ENCODE measurements around the gene SLC35A5.

- TF ChIP-seq, protein P1, sequence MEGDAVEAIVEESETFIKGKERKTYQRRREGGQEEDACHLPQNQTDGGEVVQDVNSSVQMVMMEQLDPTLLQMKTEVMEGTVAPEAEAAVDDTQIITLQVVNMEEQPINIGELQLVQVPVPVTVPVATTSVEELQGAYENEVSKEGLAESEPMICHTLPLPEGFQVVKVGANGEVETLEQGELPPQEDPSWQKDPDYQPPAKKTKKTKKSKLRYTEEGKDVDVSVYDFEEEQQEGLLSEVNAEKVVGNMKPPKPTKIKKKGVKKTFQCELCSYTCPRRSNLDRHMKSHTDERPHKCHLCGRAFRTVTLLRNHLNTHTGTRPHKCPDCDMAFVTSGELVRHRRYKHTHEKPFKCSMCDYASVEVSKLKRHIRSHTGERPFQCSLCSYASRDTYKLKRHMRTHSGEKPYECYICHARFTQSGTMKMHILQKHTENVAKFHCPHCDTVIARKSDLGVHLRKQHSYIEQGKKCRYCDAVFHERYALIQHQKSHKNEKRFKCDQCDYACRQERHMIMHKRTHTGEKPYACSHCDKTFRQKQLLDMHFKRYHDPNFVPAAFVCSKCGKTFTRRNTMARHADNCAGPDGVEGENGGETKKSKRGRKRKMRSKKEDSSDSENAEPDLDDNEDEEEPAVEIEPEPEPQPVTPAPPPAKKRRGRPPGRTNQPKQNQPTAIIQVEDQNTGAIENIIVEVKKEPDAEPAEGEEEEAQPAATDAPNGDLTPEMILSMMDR (IDR thresholded peaks at IDR 0.05) = no peak
- no peak for TF ChIP-seq POLR2A (IDR thresholded peaks at IDR 0.05)
These were observed 3.9 kb upstream of the SLC35A5 start for GRCh38 chr3:112557976-112558375.
